AG09319 (cell line): Measurements from ENCODE around the gene TCL1B.

Experiments used
- DNase-seq: peaks from one replicate; pipeline ENCODE4 v3.0.0-alpha.2; 2010; ENCODE audit warnings: low read depth; ENCODE audit errors: extremely low read depth
- CTCF ChIP-seq: IDR thresholded peaks from 2 replicates; pipeline ENCODE4 v1.5.1; 2011; ENCODE audit warnings: low read depth, mild to moderate bottlenecking, inconsistent platforms, low read length, moderate library complexity

TCL1B gene

GRCh38 chr14:95692109-95692508 is 5.9 kb downstream of the TCL1B start:
- no peak for TF ChIP-seq CTCF
- DNase-seq = no peak

DNA sequence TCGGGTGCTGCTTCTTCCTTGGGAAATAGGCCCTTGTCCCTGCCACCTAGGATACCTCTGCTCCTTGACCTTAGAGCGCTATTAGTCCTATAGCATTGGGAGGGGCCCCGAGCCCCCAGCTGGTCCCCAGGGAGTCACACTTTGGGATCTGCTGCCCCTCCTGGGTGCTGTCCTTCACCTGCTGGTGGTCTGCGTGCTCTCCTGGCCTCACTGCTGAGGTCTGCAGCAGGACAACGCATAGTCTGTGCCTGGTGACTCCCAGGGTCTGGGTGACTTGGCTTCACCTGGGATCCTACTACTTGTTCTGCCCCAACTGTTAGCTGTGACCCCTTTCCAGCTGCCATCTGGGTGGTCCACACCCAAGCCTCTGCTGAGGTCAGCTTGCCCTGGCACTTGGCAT is 8.8 kb downstream of the TCL1B start:
- no peak for DNase-seq
- TF ChIP-seq CTCF = no peak

DNA sequence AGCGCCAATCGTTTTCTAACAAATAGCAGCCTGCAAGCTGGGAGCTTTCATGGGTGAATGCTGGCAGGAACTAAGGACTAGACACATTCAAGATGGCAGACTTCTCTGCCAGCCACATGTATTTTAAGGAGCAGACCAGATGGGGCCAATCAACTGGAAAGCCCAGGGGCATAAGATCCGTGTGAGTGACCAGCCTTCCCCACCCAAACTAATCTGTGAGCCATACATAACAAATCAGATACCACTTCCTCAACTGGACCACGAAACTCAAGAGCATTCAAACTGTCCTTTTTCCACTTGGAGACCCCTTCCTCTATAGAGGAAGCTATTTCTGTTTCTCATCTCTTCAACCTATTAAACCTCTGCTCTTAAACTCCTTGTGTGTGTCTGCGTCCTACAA is 9.7 kb downstream of the TCL1B start:
- TF ChIP-seq CTCF = no peak
- no peak for DNase-seq

GRCh38 chr14:95696741-95697140 is 10.5 kb downstream of the TCL1B start:
- TF ChIP-seq CTCF = no peak
- DNase-seq = no peak

- no peak for DNase-seq
- TF ChIP-seq CTCF = no peak
Observed at GRCh38 chr14:95697764-95698163, 11.5 kb downstream of the TCL1B start.

DNA sequence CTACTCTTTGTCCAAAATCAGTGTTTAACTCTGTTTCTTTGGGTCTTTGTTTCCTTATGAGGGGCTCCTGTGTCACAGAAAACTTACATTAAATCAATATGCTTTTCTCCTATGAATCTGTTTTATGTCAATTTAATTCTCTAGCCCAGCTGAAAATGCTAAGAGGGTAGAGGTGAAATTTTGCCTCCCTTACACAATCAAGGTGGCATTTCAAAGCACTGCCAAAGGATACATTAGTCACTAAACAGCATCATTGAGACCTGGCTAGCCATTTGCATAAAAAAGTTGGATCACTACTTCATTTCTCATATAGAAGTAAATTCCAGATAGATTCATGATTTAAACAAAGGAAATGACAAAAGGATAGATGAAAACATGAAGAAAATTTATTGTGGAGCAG is 12.1 kb downstream of the TCL1B start:
- TF ChIP-seq CTCF = no peak
- DNase-seq = no peak

- DNase-seq = no peak
- TF ChIP-seq CTCF = no peak
Observed at GRCh38 chr14:95699412-95699811, 13.2 kb downstream of the TCL1B start.
